Fibroblast of the aortic adventitia (primary cell): ENCODE data around the gene ZNF763. TPM values are rescaled to one million over a fixed set of nuclear protein-coding genes. Genes with fewer than 3 reads are reported as not detected.

Experiments used
- DNase-seq: peaks from one replicate; pipeline ENCODE4 v3.0.0-alpha.2; 2010; ENCODE audit warnings: low read depth
- H3K4me3 ChIP-seq: 2 replicates; pipeline ENCODE4 v1.5.1; 2011; ENCODE audit warnings: low read depth, mild to moderate bottlenecking, control low read depth, low read length, moderate library complexity
- total RNA-seq: library from RNA; depleted of rRNA; stranded (reverse); fragments of >200 nt; gene quantifications from 2 replicates; pipeline ENCODE4 v1.2.3, GENCODE V29; 2012; ENCODE audit warnings: low replicate concordance
- TF ChIP-seq, protein P1 (sequence below): IDR thresholded peaks from 2 replicates; pipeline ENCODE4 v1.5.1; 2011; ENCODE audit warnings: mild to moderate bottlenecking, low read length, control low read depth, inconsistent platforms; ENCODE audit not compliant: insufficient read depth

The ZNF763 gene
- total RNA-seq, 1 donor: 0.27 TPM

DNA sequence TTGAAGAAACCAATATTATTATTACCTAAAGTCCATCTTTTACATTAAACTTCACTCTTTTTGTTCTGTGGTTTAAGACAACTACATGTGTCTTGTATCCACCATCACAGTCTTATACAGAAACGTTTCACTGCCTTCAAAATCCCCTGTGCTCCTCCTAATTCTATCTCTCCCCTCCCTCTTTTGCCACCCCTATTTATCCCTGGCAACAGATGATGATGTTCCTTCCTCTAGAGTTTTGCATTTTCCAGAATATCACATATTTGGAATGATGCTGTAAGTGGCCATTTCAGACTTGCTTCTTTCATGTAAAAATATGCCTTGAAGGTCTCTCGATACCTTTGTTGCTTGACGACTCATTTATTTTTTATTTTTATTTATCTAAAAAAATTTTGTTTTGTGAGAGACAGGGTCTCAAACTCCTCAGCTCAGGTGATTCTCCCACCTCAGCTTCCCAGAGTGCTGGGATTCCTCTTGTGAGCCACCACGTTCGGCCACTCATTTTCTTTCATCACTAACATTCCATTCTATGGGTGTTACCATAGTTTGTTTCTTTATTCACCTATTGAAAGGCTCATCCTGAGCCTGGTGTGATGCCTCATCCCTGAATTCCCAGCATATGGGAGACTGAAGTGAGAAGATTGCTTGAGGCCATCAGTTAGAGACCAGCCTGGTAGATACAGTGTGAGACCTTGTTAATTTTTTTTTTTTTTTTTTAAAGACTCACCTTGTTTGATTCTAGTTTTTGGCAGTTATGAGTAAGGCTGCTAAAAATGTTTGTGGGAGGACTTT lies 8.4 kb downstream of the ZNF763 start:
- TF ChIP-seq, protein P1, sequence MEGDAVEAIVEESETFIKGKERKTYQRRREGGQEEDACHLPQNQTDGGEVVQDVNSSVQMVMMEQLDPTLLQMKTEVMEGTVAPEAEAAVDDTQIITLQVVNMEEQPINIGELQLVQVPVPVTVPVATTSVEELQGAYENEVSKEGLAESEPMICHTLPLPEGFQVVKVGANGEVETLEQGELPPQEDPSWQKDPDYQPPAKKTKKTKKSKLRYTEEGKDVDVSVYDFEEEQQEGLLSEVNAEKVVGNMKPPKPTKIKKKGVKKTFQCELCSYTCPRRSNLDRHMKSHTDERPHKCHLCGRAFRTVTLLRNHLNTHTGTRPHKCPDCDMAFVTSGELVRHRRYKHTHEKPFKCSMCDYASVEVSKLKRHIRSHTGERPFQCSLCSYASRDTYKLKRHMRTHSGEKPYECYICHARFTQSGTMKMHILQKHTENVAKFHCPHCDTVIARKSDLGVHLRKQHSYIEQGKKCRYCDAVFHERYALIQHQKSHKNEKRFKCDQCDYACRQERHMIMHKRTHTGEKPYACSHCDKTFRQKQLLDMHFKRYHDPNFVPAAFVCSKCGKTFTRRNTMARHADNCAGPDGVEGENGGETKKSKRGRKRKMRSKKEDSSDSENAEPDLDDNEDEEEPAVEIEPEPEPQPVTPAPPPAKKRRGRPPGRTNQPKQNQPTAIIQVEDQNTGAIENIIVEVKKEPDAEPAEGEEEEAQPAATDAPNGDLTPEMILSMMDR: no peak
- no peak overlapping the region for H3K4me3 ChIP-seq
- DNase-seq: no peak

DNA sequence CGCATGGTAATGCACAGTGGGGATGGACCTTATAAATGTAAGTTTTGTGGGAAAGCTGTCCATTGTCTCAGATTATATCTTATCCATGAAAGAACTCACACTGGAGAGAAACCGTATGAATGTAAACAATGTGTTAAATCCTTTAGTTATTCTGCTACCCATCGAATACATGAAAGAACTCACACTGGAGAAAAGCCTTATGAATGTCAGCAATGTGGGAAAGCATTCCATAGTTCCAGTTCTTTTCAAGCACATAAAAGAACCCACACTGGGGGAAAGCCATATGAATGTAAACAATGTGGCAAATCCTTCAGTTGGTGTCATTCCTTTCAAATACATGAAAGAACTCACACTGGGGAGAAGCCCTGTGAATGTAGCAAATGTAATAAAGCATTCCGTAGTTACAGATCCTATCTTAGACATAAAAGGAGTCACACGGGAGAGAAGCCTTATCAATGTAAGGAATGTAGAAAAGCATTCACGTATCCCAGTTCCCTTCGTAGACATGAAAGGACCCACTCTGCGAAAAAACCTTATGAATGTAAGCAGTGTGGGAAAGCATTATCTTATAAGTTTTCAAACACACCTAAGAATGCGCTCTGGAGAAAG lies 13.8 kb downstream of the ZNF763 start:
- no peak overlapping the region for H3K4me3 ChIP-seq
- DNase-seq: no peak
- TF ChIP-seq, protein P1: no peak

DNA sequence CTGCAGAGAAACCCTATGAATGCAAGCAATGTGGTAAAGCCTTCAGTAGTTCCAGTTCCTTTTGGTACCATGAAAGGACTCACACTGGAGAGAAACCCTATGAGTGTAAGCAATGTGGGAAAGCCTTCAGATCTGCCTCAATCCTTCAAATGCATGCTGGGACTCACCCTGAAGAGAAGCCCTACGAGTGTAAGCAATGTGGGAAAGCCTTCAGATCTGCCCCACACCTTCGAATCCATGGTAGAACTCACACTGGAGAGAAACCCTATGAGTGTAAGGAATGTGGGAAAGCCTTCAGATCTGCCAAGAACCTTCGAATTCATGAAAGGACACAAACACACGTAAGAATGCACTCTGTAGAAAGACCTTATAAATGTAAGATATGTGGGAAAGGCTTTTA lies 14.7 kb downstream of the ZNF763 start:
- TF ChIP-seq, protein P1: no peak
- H3K4me3 ChIP-seq: no peak overlapping the region
- DNase-seq: no peak

DNA sequence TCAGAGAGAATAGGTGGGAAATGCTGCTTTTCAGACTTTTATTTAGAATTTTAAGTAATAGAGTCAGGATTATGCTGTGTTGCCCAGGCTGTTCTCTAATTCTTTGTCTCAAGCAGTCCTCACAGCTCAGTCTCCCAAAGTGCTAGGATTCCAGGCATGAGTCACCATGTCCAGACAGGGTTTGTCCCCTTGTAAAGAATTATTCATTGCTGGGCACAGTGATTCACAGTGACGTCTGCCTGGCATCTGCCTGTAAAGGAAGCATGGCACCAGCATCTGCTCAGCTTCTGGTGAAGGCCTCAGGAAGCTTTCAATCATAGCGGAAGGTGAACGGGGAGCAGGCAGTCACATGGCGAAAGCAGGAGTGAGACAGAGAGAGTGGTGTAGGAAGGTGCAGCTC lies 17.7 kb downstream of the ZNF763 start:
- no peak overlapping the region for H3K4me3 ChIP-seq
- no peak for DNase-seq
- TF ChIP-seq, protein P1: no peak

DNA sequence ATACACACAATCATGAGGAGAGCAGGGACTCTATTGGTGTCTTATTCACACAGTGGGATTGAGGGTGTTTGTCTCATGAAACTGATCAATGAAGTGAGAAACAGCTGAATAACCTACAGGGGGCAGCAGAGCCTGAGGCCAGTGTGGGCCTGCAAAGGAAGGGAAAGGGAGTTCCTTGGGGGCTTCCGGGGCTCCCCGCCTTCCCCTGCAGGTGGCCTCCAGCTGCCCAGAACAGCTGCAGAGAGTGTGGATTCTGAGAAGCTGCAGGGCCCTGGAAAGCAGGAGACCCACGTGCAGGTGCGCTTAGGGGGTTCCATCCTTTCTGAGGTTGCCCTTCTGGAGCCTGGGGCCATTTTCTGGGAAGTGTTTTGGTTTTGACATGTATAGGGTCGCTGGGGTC lies 20.1 kb downstream of the ZNF763 start:
- TF ChIP-seq, protein P1: no peak
- H3K4me3 ChIP-seq: no peak overlapping the region
- no peak for DNase-seq

DNA sequence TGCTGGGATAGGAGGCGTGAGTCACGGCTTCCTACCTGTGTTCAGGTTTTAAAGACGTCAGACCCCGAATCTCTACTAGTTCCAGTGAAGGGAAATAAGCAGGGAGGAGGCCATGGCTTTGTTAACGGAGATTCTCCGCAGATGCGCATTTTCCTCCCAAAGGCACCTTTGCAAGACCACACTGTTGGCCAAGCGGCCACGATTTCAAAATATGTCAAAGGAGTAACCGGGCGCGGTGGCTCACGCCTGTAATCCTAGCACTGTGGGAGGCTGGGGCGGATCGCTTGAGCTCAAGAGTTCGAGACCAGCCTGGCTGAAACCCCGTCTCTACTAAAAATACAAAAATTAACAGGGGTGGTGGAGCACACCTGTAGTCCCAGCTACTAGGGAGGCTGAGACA lies 21.9 kb downstream of the ZNF763 start:
- no peak for DNase-seq
- H3K4me3 ChIP-seq: no peak overlapping the region
- TF ChIP-seq, protein P1: no peak
